ENCODE measurements around the gene TUBA1B. TPM values are rescaled to one million over a fixed set of nuclear protein-coding genes. Genes with fewer than 3 reads are reported as not detected.

The TUBA1B gene
- total RNA-seq, 4 donors from 2014 or later: 124 to 1,632 (median 402) TPM

DNA sequence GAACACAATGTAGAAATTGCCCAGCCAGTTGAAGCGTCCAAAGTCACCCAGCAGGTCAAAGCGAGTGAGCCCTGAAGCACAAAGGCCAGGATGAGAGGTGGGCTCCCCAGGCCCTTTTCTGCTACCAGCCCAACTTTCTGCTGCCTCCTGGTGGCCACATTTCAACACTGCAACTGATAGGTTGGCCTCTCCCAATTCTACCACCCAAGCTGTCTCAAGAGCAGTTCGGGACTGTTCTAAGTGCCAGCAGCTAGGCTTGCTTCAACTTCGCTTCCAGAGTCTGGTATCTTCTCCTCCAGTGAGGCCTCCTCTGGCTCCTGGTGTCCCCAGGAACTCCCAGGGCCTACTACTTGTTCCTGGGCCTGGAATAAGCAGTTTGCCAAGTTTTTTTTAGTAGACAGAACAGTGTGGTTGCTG is 33.2 kb downstream of the TUBA1B start:
- TF ChIP-seq, protein P1, sequence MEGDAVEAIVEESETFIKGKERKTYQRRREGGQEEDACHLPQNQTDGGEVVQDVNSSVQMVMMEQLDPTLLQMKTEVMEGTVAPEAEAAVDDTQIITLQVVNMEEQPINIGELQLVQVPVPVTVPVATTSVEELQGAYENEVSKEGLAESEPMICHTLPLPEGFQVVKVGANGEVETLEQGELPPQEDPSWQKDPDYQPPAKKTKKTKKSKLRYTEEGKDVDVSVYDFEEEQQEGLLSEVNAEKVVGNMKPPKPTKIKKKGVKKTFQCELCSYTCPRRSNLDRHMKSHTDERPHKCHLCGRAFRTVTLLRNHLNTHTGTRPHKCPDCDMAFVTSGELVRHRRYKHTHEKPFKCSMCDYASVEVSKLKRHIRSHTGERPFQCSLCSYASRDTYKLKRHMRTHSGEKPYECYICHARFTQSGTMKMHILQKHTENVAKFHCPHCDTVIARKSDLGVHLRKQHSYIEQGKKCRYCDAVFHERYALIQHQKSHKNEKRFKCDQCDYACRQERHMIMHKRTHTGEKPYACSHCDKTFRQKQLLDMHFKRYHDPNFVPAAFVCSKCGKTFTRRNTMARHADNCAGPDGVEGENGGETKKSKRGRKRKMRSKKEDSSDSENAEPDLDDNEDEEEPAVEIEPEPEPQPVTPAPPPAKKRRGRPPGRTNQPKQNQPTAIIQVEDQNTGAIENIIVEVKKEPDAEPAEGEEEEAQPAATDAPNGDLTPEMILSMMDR (IDR thresholded peaks at IDR 0.05 in 4 of 5, conservative IDR thresholded peaks at IDR 0.05 in 1 of 5): peak; percentile 61 to 81 (median 67)
- TF ChIP-seq POLR2A (IDR thresholded peaks at IDR 0.05): no peak
- intact Hi-C loops (cut with DNase I; ENCODE audit: low total_unique reads): no loop called here
- no peaks in the 10 kb centered on the region for H3K9me3 ChIP-seq
- peaks cover 18 to 21% (median 18%) of the 10 kb centered on the region in 3 donors for H3K27me3 ChIP-seq
- in situ Hi-C loops (cut with MboI; ENCODE audit: low sequenced_read_pairs in 4 of 4): loop anchor here in 1 of 4 donors (25.0 kb wide), 1 partner anchor 139 kb away; no protein-coding TSS in a partner anchor
- peak; percentile 34 to 60 for ATAC-seq
- H3K27ac ChIP-seq: no peak overlapping the region
- peaks cover 3 to 56% of the 10 kb centered on the region in 2 donors for H3K36me3 ChIP-seq
- no peak overlapping the region for H3K4me3 ChIP-seq
- peaks cover 9 to 23% of the 10 kb centered on the region in 2 donors for H3K4me1 ChIP-seq
- peak in 1 of 2 donors; percentile 34 for DNase-seq

DNA sequence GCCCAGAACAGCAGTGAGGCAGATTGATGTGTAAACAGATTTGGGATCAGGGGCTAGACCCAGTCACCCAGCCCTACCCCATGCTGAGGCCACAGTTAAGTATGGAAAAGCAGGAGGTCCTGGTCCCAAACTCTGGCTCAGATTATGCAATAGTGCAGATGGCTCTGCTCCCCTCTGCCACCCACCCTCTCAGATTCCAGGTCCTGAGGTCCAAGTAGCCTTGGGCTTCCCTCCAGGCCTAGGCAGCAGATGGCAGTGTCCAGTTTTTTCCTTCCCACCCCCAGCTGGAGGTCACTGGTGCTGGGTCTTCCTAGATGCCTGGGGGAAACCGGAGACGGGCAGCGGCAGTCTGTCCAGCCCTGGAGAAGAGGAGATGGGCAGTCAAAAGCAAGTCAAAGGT is 33.8 kb downstream of the TUBA1B start:
- no peak for DNase-seq
- TF ChIP-seq, protein P1 (IDR thresholded peaks at IDR 0.05 in 4 of 5, conservative IDR thresholded peaks at IDR 0.05 in 1 of 5): no peak
- no peak for TF ChIP-seq POLR2A (IDR thresholded peaks at IDR 0.05)
- no peak overlapping the region for H3K4me3 ChIP-seq
- H3K27me3 ChIP-seq: peaks cover 24 to 28% (median 24%) of the 10 kb centered on the region in 3 donors
- intact Hi-C loops (cut with DNase I; ENCODE audit: low total_unique reads): no loop called here
- no peak for ATAC-seq
- H3K36me3 ChIP-seq: peaks cover 3 to 49% of the 10 kb centered on the region in 2 donors
- no peak overlapping the region for H3K27ac ChIP-seq
- H3K4me1 ChIP-seq: peaks cover 16 to 23% of the 10 kb centered on the region in 2 donors
- in situ Hi-C loops (cut with MboI; ENCODE audit: low sequenced_read_pairs in 4 of 4): loop anchor here in 1 of 4 donors (25.0 kb wide), 1 partner anchor 140 kb away; no protein-coding TSS in a partner anchor
- H3K9me3 ChIP-seq: no peaks in the 10 kb centered on the region

DNA sequence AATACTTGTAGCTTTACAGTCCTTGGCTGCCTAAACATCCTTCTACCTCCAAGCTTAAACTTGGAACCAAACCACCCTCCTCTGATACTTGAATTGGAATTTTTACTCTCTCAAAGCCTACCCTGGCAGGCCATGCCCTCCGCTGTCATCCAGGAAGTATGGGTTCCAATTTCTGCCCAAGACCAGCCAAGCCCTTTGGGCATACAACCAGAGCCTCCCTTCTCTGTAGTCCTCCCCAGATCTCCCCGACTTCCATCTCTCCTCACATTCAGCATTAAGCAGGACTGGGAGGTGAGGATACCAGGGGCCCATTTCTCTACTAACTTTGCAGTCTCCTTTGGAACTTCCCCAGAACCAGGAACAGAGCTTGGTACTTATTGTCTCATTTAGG is 36.2 kb downstream of the TUBA1B start:
- in situ Hi-C loops (cut with MboI; ENCODE audit: low sequenced_read_pairs in 4 of 4): loop anchor here in 1 of 4 donors (25.0 kb wide), 1 partner anchor 142 kb away; no protein-coding TSS in a partner anchor
- TF ChIP-seq POLR2A (IDR thresholded peaks at IDR 0.05): no peak
- TF ChIP-seq, protein P1 (IDR thresholded peaks at IDR 0.05 in 4 of 5, conservative IDR thresholded peaks at IDR 0.05 in 1 of 5): no peak
- peak overlapping the region in 2 of 4 donors; percentile 30 to 40 for H3K4me3 ChIP-seq
- H3K27me3 ChIP-seq: peaks cover 48 to 49% (median 49%) of the 10 kb centered on the region in 3 donors
- ATAC-seq: no peak
- peaks cover 26 to 31% of the 10 kb centered on the region in 2 donors for H3K4me1 ChIP-seq
- DNase-seq: no peak
- intact Hi-C loops (cut with DNase I; ENCODE audit: low total_unique reads): no loop called here
- no peaks in the 10 kb centered on the region for H3K9me3 ChIP-seq
- H3K36me3 ChIP-seq: peaks cover 3 to 25% of the 10 kb centered on the region in 2 donors
- no peak overlapping the region for H3K27ac ChIP-seq

DNA sequence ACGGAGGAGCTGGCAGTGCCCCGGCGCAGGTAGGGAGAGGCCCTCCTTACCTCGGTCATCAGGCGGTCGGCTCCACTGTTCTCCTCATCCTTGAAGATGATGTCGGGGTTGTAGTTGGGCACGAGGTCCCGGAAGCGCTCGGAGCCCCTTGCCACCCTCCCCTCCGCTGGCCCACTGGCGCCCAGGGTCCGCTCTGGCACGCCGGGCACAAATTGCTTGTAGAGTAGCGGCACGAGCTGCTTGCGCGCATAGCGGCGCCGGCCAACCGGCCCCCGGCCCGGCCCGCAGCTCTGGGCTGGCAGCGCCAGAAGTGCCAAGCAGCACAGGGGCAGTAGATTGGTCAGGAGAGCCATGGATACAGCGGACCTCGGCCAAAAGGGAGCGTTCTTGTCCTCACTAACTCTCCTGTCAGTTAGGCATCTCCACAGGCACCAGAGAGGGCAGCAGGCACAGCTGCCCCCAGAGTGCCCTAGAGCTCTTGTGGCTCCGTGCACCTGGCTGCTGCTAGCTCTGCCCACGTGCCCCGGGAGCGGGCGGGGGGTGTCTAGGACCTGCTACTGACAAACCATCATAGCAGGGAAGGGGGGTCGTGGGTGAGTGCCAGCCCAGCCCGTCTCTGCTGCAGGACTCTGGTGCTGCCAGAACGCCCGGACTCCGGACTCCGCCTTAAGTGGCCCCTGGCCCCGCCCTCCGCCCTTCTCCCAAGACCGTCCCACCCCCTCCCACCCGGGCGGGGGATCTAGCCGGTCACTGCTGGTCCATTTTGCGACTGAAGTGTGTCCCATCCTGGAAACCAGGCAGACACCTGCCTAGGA is 36.8 kb downstream of the TUBA1B start, which contains the start of gene DHH:
Gene DHH (minus strand): TSS at position 642 of the 815 bp plus-strand sequence. CDS start 289 bp downstream, at position 353.
- TF ChIP-seq POLR2A (IDR thresholded peaks at IDR 0.05): no peak
- TF ChIP-seq, protein P1 (IDR thresholded peaks at IDR 0.05 in 4 of 5, conservative IDR thresholded peaks at IDR 0.05 in 1 of 5): no peak
- in situ Hi-C loops (cut with MboI; ENCODE audit: low sequenced_read_pairs in 4 of 4) (loop anchor here in 1 of 4 donors (25.0 kb wide), 1 partner anchor 143 kb away; no protein-coding TSS in a partner anchor), intact Hi-C loops (cut with DNase I; ENCODE audit: low total_unique reads) (no loop called here)
- Histone ChIP-seq H3K4me1 (peaks cover 30 to 31% of the 10 kb centered on the region in 2 donors), H3K36me3 (peaks cover 0 to 19% of the 10 kb centered on the region in 2 donors), H3K27ac (no peak within 1 kb of the TSS), H3K27me3 (peaks cover 52 to 55% (median 52%) of the 10 kb centered on the region in 3 donors), H3K9me3 (no peaks in the 10 kb centered on the region), H3K4me3 (peak within 1 kb of the TSS in 3 of 4 donors; percentile 30 to 40 (median 35))
- peak in 1 of 2 donors; percentile 7 for ATAC-seq
- no peak for DNase-seq

Measured in gastrocnemius medialis (tissue), 4 donors.